HG03432 (cell line): ENCODE measurements around the gene CCDC148.

Experiments used
- ATAC-seq: cut with Tn5 transposase; IDR thresholded peaks from one replicate; pipeline ENCODE4 v1.9.1; 2021; ENCODE audit warnings: mild to moderate bottlenecking, moderate library complexity; ENCODE audit not compliant: unreplicated experiment

The CCDC148 gene

DNA sequence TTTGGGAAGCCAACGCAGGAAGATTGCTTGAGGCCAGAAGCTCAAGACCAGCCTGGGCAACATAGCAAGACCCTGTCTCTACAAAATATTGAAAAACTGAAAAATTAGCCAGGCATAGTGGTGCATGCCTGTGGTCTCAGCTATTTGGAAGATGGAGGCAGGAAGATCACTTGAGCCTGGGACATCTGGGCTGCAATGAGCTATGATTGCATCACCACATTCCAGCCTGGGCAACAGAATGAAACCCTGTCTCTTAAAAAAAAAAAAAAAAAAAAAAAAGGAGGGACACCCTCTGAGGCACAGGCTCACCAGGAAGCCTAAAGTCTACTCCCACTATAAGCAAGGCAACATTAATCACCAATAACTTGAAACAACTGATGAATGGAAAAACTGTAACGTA is 151.1 kb downstream of the CCDC148 start:
- no peak for ATAC-seq

DNA sequence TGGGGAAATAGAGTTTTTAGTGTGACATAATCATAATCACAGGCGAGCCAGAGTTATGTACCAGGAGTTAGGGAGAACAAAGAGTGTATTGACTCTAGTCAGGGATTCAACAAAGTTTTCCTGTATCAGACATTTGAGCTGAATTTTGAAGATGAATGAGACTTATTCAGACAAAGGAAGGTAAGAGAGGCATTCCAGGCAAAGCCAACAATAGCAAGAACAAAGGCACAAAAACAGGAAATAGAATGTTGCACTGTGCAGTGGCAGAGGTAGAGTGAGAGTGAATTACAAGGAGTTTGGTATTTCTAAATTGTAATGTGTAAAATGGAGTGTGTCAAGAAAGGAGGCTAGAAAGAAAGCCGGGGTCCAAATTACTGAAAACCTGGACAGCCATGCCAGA is 156.2 kb downstream of the CCDC148 start:
- no peak for ATAC-seq

DNA sequence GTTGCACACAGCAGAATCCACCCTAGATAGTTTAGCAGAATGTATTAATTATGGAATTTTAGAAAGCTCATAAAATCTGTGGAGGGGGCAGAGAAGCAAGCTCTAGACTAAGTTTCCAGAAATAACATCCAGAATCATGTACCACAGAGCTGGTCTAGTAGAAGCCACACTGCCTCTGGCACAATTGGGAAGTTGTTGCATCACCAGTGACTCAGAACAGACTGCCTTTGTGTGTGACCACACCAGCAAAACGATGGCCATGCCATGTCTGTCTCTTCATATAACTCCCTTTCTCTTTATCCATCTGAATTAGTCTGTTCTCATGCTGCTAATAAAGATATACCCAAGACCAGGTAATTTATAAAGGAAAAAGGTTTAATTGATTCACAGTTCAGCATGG is 158.9 kb downstream of the CCDC148 start:
- no peak for ATAC-seq

DNA sequence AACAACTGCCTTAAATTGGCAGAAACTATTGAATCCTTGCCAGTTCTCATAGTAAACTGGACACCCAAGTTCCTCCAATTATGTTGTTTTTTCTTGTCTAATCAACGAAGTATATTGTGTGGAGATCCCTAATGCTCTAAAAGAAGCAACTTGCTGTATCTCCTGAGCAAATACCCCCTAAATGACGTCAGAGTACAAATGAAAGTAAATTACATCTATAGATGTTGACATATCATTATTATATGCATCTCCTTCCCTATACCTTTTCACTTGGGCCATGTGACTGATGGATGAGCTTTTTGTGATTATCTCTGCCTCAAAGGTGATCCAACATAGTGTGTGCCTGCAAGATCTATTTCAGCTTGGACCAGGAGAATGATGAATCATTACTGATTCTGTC is 159.4 kb downstream of the CCDC148 start:
- ATAC-seq, result no peak

DNA sequence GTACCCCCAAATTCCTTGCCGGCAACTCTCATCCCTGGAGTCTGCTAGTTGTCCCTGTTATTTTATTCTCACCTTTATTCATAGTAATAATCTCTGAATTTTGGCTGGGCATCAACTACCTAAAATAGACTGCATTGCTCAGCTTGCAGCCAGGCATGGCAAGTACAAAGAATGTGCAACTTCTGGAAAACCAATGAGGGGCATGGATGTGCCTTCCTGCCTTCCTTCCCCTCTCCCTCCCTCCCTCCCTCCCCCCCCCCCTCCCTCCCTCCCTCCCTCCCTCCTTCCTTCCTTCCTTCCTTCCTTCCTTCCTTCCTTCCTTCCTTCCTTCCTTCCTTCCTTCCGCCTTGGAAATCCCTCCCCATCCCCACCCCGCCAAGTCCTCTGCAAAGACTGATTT is 162.8 kb downstream of the CCDC148 start:
- ATAC-seq, result no peak

DNA sequence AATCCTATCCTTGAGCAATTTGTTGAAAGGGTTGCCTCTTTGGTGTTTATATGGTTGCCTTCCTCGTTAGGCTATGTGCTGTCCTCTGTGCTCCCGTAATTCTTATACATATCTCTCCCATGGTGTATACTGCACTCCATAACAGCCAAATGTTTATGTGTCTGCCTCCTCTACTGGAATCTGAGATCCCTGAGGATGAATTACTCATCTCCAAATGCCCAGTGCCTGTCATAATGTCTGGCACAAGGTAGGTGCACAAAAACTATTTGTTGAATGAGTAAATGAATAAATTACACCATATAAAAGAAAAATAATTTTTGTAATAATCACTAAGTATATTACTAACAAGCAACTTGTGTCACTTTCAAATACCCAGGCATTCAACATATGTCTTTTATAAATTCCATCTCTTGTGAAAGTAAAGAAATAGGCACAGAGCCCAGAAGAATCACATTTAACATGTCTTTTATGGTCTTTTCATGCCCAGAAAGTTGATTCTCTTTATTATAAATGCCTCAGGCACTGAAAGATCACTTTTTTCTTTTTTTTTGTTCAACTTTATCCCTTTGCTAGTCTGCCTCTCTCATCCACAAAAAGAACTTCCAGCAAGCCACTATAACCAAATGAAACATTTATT is 164.9 kb downstream of the CCDC148 start:
- ATAC-seq, result no peak

DNA sequence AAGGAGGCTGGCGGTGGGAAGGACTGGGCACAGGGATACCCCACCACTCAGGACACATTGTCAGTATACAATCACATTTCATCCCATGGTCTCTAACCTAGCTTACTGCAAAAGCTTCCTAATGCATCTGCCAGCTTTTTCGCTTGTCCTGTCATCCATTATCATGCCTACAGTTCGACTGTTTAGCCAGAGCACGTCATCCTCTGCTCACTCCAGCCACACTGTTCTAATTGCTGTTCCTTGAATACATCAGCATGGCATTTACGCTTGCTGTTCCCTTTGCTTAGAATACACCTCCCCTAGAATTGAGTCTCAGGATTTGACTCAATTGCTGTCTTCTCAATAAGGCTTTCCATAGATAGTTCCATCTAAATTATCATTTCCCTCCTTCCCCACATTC is 166.3 kb downstream of the CCDC148 start:
- no peak for ATAC-seq

DNA sequence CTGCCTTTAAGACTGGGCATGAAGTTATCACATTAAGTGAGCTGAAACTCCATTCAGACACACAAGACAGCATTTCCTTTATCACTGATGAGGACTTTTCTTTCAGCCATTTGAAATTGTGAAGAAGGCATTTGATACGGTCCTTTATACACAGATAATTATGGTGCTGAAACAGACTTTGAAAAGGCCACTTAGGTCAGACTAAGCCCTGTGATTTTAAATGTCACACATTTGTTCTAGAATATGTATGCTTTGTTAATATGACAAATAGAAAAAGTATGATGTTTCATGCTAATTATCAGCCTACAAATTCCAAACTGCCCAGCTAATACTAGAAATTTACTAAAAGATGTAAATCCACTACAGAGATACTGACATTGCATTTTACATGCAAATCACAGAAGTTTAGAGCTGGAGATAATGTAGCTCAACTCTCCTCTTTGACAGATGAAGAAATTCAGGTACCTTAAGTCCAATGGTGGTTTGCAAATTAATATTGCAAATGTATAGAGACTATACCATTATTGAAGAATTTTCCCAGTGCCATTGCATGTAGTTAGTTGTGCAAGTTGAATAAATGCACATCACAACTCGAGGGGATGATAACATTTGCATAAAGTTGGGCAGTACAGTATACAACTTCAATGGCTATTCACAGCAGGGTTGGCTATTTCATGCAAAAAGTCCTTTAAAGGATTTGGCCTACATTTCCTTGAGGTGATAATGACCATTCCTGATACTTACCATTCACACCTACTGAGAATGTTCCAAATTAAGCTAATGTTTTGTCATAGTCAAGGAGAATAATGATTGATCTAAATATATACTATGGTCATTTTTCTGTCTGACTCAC is 179.7 kb downstream of the CCDC148 start:
- ATAC-seq, result no peak

DNA sequence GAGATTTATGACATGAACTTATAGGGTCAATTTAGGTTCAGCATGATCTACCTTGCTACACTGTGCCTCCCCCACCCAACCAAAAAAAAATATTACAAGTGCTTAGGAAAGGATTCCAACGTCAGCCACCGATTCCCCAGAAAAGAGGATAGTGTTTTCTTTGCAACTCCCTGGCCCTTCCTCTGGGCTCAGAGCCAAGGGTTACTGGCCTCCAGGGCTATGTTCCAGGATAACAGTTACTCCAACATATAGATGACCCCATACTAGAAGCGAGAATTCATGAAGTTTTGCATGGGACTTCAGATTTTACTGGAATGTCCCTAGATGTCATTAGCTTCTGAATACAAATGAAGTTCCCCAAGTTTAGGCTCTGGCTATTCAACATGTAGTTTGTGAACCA is 182.8 kb downstream of the CCDC148 start:
- no peak for ATAC-seq

DNA sequence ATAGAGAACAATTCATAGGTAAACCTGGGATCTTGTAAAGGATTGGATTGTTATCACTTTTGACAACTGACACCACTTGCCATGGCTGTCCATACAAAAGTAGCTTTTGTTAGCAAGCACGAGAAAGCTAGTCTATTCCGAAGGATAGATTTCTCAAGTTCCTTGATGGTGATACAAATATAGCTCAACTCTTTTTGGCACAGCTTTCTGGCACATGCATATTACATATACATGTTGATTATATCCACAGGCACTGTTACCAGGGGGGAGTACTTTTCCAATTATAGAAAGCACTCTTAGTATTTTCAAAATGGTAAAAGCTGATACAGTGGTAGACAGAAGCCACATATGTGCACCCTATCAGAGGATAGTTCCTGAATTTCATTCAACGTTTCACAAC is 186.0 kb downstream of the CCDC148 start:
- ATAC-seq, result no peak

DNA sequence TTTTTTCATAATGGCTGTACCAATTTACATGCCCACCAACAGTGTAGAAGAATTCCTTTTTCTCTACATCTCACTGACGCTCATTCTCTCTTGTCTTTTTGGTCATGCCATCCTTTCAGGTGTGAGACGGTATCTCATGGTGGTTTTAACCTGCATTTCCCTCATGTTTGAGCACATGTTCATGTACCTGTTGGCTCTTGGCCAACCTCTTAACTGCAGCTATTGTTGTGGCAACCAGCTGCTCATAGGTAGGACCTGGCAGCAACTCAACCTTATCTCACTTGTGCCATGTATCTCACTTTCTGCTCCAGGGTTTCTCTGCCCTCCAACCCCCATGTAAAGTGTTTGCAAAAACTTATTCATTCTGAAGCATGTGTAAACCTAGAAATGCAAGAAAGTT is 187.4 kb downstream of the CCDC148 start:
- no peak for ATAC-seq

DNA sequence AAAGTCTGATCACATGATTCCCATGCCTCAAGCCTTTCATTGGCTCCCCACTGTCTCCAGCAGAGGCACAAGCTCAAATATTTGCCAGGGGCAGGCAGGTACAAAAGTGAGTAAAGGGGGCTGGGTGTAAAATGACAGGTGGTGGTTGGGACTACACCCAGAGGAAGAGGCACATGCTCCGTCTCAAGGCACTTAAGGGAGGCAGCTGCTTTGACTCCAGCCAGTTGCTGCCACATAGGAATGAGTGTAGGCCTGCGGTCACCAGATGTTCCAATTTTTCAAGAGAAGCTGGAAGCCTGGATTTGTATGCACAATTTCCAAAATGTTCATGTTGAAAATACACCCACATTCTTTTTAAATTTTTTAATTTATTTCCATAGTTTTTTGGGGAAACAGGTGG is 190.4 kb downstream of the CCDC148 start:
- no peak for ATAC-seq

DNA sequence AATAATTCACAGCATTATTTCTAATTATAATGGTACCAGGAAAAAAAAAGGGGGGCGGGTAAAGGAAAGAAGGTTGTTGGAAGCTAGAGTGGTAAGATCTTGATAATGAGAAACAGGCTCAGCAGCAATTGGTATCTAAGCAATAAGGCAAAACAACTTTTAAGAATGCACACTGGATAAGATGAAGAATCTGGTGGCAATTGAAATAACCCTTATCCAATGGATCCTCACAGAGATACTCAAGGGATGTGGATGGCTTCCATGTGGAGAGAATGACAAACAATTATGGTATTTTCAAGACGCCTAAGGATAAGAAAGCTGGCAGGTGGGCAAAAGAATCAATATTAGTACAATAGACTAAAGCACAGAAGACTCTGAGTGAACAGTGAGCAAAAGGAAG is 201.3 kb downstream of the CCDC148 start:
- no peak for ATAC-seq

DNA sequence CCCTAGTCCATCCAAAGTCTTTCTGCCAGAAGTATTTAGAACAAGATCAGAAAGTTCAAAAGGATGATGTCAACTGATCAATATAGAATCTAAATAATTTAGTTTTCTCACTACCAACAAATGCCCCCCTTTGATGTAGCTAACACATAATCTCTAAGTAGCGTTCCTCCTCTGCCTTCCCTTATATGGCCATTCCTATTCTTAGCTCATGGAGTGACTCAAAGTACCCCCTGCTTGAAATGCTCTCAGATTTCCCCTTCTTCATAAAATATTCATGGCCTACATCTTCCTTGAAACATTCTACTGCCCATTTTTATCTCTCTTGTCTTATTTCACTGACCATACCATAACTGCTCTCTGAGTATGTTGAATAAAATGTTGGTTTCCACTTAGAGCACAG is 203.4 kb downstream of the CCDC148 start:
- no peak for ATAC-seq

DNA sequence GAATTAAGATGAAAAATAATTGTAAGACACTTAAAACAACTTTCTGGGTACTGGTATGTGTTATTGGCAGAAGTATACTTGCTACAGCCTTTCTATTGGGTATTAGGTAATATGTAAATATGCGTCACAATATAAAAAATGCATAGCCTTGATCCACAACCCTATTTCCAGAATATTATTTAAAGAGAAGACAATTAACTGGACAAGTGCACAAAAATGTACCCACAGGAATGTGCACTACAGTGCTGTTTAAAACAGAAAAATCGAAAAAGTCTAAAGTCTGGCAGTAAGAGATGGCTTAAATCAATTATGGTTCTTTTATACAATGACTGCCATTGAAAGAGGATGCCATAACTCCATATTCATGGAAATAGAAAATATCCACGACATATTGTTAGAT is 205.2 kb downstream of the CCDC148 start:
- ATAC-seq, result no peak

DNA sequence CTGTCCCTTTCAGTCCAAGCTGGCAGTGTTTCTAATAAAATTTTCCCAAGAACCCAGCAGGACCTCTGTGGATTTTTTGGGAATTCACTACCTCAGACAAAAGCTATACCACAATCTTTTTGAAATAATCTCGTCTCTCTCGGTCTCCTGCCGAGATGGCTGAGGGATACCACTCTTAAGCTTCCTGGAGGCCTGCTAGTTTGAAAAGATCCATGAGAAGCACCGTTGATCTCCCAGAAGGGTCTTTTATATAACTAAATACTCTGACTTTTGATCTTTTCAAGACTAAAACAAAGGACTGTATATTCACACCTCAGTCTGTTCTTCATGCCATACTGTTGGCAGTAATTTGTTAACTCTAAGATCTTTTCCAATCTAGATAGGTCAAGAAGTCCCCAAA is 213.2 kb downstream of the CCDC148 start:
- no peak for ATAC-seq

DNA sequence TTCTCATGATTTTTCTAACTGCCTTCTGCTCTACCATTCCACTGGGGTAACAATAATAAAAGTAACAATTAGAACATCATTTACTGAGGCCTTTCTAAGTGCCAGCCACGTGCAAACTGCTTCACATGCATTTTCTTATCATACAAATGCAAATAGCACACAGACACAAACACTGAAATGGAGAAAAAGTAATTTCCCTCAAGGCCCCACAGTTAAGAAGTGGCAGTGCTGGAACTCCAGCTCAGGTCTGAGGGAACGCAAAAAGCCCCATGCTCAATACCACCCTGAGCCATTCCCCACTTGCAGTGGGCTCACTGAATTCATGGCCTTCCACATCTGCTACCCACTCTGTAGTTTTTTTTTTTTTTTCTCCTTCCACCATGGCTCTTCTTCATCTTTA is 214.3 kb downstream of the CCDC148 start:
- no peak for ATAC-seq

DNA sequence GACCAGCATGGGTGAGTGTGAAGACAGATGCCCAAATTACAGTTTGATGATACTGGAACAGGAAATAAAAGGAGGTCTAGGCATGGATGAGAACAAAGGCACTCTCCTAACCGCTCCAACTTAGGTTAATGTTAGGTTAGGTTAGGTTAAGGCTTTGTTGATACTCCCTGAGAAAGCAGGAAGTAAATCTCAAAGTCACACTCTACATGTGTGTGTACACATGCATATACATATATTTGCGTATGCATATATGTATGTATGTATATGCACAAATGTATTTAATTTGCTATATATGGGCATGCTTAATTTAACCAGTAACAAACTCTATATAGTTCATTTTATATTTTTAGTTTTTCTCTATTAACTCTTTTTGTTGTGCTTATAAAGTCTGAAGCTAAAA is 215.6 kb downstream of the CCDC148 start:
- ATAC-seq, result no peak

DNA sequence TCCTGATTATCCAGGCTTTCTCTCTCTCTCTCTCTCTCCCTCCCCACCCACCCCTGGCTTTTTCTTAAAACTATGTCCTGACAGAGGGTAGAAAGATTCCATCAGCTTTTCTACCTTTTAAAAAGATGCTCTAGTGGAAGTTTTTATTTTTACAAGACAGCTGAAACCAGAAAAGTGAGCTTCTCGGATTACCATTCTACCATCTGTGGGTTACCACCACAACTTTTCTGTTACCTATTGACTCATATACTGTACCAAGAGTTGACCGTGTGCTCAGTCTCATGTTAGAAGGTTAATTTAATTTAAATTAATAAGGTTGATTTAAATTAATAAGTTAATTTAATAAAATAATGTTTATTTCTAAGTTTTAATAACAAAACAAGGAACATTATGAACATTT is 217.3 kb downstream of the CCDC148 start:
- no peak for ATAC-seq

DNA sequence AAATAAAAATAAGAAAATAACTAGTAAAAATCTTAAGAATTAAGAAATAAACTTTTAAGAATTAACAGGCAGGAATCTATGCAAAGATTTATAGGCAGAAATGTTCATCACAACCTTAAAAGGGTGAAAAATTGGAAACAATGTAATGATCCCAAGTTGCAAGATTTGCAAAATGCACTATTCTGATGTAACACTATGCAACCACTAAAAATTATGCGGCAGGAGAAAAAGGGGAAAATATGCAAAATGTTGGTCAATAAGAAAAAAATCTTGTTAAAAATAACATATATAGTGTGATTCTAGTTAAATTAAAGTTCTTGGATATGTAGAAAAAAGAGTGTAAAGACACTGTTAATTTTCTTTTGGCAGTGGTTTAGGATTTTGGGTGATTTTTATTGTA is 222.1 kb downstream of the CCDC148 start:
- no peak for ATAC-seq

DNA sequence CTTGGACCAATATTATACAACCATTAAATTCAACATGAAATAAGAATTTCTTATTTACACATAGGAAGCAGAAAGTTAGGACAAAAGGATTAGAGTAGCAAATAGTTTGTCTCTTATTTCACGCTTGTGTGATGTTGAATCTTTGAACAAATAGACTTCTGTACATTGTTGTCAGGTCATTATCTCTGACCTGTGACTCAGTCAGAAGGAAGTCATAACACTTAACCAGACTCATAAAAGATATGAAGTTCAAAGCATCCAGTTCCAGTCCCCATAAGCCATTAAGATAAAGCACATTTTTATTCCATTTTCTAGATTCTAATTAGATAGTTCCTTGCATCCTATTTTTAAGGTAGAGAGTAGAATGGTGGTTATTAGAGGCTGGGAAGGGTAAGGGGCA is 224.1 kb downstream of the CCDC148 start:
- ATAC-seq, result no peak

DNA sequence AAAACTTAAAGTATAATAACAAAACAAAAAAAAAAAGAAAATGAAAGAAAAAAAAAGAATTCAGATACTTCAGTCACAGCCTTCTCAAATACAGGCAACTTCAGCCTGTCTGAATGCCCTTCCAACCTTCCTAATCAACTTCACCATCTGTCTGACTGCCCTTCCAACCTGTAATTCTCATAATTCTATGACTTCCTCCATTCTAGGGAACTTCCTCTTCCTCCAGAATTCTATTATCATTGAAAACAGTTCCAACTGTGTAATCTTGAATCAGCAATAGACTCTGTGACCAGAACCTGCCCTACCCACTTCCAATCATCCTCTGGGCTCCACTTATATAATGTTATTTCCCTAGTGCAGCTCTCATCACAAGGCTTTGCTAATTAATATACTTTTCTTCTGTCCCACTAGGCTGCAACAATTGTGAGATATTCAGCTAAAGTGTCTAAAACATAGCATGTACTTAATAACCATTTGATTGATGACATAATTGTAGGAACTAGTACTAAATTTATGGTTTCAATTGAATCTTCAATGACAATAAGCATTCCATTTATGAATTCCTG is 227.5 kb downstream of the CCDC148 start:
- ATAC-seq, result no peak
